Measurements from ENCODE around the gene SLC22A15.
"Not testable (repeated sequence)": the region's sequence is repeated elsewhere in the genome, so short reads cannot be mapped to it uniquely, and the experiment has no call there.

The SLC22A15 gene

DNA sequence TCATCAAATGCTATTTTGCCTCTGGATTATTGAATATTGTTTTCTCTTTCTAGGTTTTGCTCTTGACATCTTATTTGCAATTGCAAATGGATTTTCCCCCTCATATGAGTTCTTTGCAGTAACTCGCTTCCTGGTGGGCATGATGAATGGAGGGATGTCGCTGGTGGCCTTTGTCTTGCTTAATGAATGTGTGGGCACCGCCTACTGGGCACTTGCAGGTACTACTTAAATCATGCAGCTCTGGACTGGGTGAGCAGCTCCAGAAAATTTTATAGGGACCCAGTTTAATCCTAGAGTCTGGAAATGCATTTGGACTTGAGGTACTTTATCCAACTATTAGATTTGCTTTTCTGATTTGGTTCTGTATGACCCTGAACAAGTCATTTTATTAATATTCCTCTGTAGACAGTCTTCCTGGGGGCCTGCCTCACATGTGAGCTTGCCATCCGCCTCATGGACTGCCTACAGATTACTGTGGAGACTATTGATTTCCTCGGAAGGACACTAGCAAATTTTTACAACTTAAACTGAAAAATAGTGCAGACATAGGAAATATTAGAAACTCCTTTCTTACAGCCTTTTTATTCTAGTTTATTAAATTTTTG is 44.5 kb downstream of the SLC22A15 start:
- DNase-seq (ENCODE audit: insufficient read length, low spot score) (peak; percentile 38), FAIRE-seq (peak; percentile 64)
- TF ChIP-seq POU2F2 (IDR thresholded peaks at IDR 0.05; ENCODE audit: low read depth, low read length) (no peak), POLR2AphosphoS5 (IDR thresholded peaks at IDR 0.05; ENCODE audit: low read depth, low read length) (no peak)

DNA sequence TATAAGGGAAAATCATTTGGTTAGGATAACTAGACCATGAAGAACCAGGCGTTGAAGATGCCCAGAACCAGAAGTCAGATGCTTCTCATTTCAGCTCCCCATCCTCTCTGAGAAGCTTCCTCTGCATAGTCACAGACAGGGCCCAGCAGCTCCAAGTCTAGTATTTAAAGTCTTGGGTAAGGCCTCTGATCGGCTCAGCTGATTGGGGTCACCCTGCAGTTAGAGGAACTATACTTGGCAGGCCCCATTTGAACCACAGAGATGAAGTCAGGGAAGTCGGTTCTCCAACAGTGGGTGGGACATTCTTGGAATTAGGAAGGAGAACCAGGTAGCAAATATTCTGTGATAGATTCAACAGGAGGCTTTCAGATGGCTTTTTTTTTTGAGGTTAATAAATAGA is 48.3 kb downstream of the SLC22A15 start:
- FAIRE-seq (no peak), DNase-seq (ENCODE audit: insufficient read length, low spot score) (no peak)
- TF ChIP-seq POLR2A (IDR thresholded peaks at IDR 0.05; ENCODE audit: low read depth, low read length) (no peak), PAX5 (IDR thresholded peaks at IDR 0.05; ENCODE audit: insufficient read depth, low read length, severe bottlenecking) (no peak), POU2F2 (IDR thresholded peaks at IDR 0.05; ENCODE audit: low read depth, low read length) (no peak), POLR2AphosphoS5 (IDR thresholded peaks at IDR 0.05; ENCODE audit: low read depth, low read length) (no peak), TAF1 (IDR thresholded peaks at IDR 0.05; ENCODE audit: low read depth, low read length) (no peak), SPI1 (IDR thresholded peaks at IDR 0.05; ENCODE audit: low read depth, low read length) (no peak)

DNA sequence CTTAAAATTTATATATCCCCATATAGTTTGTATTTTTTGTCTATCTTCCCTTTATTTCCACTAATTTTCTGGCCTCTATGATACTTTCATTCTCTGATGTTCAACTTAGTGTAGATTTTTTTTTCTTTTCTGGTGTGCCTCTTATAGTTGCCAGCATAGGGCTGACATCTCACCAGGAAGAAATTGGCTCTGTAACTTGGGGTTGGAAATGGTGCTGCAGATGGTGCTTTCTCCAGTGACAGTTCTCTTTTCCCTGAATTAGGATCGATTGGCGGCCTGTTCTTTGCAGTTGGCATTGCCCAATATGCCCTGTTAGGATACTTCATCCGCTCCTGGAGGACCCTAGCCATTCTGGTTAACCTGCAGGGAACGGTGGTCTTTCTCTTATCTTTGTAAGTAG is 50.3 kb downstream of the SLC22A15 start:
- no peak for TF ChIP-seq PAX5 (IDR thresholded peaks at IDR 0.05; ENCODE audit: insufficient read depth, low read length, severe bottlenecking)
- TF ChIP-seq POLR2A (IDR thresholded peaks at IDR 0.05; ENCODE audit: low read depth, low read length), result no peak
- no peak for TF ChIP-seq SPI1 (IDR thresholded peaks at IDR 0.05; ENCODE audit: low read depth, low read length)
- TF ChIP-seq POLR2AphosphoS5 (IDR thresholded peaks at IDR 0.05; ENCODE audit: low read depth, low read length), result no peak
- TF ChIP-seq POU2F2 (IDR thresholded peaks at IDR 0.05; ENCODE audit: low read depth, low read length), result no peak
- no peak for TF ChIP-seq TAF1 (IDR thresholded peaks at IDR 0.05; ENCODE audit: low read depth, low read length)
- no peak for DNase-seq (ENCODE audit: insufficient read length, low spot score)
- no peak for FAIRE-seq

DNA sequence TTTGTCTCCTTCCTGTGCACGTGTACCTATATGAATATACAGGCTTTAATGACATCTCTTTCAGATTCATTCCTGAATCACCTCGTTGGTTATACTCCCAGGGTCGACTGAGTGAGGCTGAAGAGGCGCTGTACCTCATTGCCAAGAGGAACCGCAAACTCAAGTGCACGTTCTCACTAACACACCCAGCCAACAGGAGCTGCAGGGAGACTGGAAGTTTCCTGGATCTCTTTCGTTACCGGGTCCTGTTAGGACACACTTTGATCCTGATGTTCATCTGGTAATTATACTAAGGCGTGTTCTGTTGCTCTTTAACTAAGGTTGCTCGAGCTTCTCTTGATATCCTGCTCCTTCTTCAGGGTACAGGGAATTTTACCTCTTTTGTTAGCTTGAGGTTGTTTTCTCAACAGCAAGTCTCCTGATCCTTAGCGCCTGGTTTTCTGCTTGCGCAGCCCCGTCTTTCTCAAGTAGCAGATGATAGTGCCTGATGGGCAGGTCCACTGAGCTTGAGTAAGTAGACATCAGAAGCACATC is 55.1 kb downstream of the SLC22A15 start:
- TF ChIP-seq POLR2AphosphoS5 (IDR thresholded peaks at IDR 0.05; ENCODE audit: low read depth, low read length) (no peak), POLR2A (IDR thresholded peaks at IDR 0.05; ENCODE audit: low read depth, low read length) (no peak), TAF1 (IDR thresholded peaks at IDR 0.05; ENCODE audit: low read depth, low read length) (no peak), PAX5 (IDR thresholded peaks at IDR 0.05; ENCODE audit: insufficient read depth, low read length, severe bottlenecking) (no peak), SPI1 (IDR thresholded peaks at IDR 0.05; ENCODE audit: low read depth, low read length) (no peak), POU2F2 (IDR thresholded peaks at IDR 0.05; ENCODE audit: low read depth, low read length) (no peak)
- DNase-seq (ENCODE audit: insufficient read length, low spot score) (no peak), FAIRE-seq (no peak)

DNA sequence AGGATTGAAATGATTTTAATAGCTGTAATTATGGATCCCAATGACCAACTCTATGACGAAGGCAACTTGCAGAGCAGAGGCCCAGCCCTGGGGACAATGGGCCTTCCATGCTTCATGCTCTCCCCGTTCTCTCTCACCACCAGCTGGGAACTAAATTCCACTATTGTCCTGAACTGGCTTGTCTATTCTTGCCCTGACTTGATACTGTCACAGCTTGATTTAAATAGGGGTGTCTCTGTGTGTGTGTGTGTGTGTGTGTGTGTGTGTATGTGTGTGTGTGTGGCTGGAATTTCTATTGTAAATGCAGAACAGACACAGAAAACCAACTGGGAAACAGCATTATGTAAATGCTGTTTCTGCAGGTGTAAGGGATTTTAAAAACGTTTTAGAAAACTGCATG is 57.0 kb downstream of the SLC22A15 start:
- no peak for DNase-seq (ENCODE audit: insufficient read length, low spot score)
- no peak for FAIRE-seq
- TF ChIP-seq POU2F2 (IDR thresholded peaks at IDR 0.05; ENCODE audit: low read depth, low read length) (no peak), SPI1 (IDR thresholded peaks at IDR 0.05; ENCODE audit: low read depth, low read length) (no peak), PAX5 (IDR thresholded peaks at IDR 0.05; ENCODE audit: insufficient read depth, low read length, severe bottlenecking) (no peak)

DNA sequence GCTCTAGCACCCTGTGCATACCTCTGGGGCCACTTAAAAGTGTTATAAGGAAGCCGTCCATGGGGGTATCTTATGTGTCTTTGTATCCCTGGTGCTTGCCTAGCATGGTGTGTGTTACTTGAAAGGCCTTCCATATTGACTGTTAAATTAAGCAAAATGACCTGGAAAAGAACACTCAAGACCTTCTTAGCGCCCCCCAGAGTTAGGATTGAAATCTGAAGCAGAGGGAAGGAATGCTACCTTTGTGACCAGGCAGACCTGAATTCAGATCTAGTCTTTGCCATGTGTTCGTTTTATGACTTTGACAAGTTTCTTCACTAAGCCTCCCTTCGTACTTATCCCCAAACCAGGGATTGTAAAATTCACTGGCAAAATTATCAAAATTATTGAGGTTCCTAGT is 59.9 kb downstream of the SLC22A15 start:
- TF ChIP-seq POU2F2 (IDR thresholded peaks at IDR 0.05; ENCODE audit: low read depth, low read length), result no peak
- no peak for TF ChIP-seq POLR2A (IDR thresholded peaks at IDR 0.05; ENCODE audit: low read depth, low read length)
- TF ChIP-seq TAF1 (IDR thresholded peaks at IDR 0.05; ENCODE audit: low read depth, low read length), result no peak
- no peak for TF ChIP-seq PAX5 (IDR thresholded peaks at IDR 0.05; ENCODE audit: insufficient read depth, low read length, severe bottlenecking)
- TF ChIP-seq SPI1 (IDR thresholded peaks at IDR 0.05; ENCODE audit: low read depth, low read length), result no peak
- TF ChIP-seq POLR2AphosphoS5 (IDR thresholded peaks at IDR 0.05; ENCODE audit: low read depth, low read length), result no peak
- DNase-seq (ENCODE audit: insufficient read length, low spot score) (no peak), FAIRE-seq (no peak)

DNA sequence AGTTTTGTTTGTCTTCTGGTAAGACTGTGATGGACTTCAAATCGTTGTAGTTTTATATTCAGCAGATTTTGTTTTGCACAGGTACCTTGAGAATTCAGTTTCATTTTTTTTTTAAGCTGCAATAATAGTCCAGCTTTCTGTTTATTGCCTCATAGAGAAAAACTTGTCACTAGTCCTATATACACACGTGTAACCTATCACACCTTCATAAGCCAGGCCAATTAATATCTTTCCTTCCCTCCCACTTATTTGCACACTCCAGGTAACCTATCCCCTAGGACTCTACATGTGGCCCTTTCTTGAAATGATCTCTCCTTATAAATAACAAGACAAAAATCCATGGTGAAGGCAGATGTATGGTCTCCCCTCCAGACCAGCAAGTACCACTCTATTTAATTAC is 62.4 kb downstream of the SLC22A15 start:
- DNase-seq (ENCODE audit: insufficient read length, low spot score), result no peak
- FAIRE-seq, result no peak
- TF ChIP-seq SPI1 (IDR thresholded peaks at IDR 0.05; ENCODE audit: low read depth, low read length) (no peak), POU2F2 (IDR thresholded peaks at IDR 0.05; ENCODE audit: low read depth, low read length) (no peak), POLR2AphosphoS5 (IDR thresholded peaks at IDR 0.05; ENCODE audit: low read depth, low read length) (no peak), PAX5 (IDR thresholded peaks at IDR 0.05; ENCODE audit: insufficient read depth, low read length, severe bottlenecking) (no peak), TAF1 (IDR thresholded peaks at IDR 0.05; ENCODE audit: low read depth, low read length) (no peak), POLR2A (IDR thresholded peaks at IDR 0.05; ENCODE audit: low read depth, low read length) (no peak)

DNA sequence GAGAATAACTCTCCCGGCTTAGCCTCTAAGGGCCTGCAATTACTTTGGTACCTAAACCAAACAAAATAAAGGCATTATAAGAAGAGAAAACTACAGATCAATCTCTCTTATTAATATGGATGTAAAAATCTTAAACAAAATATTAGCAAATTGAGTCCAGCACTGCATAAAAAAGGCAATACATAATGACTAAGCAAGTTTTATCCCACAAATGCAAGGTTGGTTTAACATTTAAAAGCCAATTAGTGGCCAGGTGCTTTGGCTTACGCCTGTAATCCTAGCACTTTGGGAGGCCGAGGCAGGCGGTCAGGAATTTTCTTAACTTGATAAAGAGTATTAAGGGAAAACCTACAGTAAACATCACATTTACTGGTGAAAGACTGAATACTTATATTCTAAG is 67.8 kb downstream of the SLC22A15 start:
- DNase-seq (ENCODE audit: insufficient read length, low spot score) (no peak), FAIRE-seq (no peak)
- TF ChIP-seq PAX5 (IDR thresholded peaks at IDR 0.05; ENCODE audit: insufficient read depth, low read length, severe bottlenecking), result no peak
- no peak for TF ChIP-seq POLR2A (IDR thresholded peaks at IDR 0.05; ENCODE audit: low read depth, low read length)
- no peak for TF ChIP-seq POLR2AphosphoS5 (IDR thresholded peaks at IDR 0.05; ENCODE audit: low read depth, low read length)
- no peak for TF ChIP-seq TAF1 (IDR thresholded peaks at IDR 0.05; ENCODE audit: low read depth, low read length)
- no peak for TF ChIP-seq POU2F2 (IDR thresholded peaks at IDR 0.05; ENCODE audit: low read depth, low read length)
- no peak for TF ChIP-seq SPI1 (IDR thresholded peaks at IDR 0.05; ENCODE audit: low read depth, low read length)

DNA sequence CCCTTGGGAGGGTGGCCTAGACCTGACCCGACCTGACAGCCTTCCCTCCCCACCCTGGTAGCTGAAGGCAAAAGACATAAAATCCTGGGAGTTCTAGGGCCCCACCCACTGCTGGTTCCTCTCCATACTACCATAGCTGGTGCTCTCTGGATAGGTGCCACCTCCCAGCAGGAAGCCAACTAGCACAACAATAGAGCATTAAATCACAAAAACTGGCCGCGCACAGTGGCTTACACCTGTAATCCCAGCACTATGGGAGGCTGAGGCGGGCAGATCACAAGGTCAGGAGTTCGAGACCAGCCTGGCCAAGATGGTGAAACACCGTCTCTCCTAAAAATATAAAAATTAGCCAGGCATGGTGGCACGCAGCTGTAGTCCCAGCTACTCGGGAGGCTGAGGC is 70.6 kb downstream of the SLC22A15 start:
- DNase-seq (ENCODE audit: insufficient read length, low spot score), result not testable (repeated sequence)

DNA sequence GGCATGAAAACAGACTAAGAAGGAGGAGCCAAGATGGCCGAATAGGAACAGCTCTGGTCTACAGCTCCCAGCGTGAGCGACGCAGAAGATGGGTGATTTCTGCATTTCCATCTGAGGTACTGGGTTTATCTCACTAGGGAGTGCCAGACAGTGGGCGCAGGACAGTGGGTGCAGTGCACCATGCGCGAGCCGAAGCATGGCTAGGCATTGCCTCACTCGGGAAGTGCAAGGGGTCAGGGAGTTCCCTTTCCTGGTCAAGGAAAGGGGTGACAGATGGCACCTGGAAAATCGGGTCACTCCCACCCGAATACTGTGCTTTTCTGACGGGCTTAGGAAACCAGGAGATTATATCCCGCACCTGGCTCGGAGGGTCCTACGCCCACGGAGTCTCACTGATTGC is 75.6 kb downstream of the SLC22A15 start:
- FAIRE-seq; DNase-seq (ENCODE audit: insufficient read length, low spot score): not testable (repeated sequence)

More for the DNA sequence above, 70.6 kb downstream of the SLC22A15 start:
- FAIRE-seq, result not testable (repeated sequence)

DNA sequence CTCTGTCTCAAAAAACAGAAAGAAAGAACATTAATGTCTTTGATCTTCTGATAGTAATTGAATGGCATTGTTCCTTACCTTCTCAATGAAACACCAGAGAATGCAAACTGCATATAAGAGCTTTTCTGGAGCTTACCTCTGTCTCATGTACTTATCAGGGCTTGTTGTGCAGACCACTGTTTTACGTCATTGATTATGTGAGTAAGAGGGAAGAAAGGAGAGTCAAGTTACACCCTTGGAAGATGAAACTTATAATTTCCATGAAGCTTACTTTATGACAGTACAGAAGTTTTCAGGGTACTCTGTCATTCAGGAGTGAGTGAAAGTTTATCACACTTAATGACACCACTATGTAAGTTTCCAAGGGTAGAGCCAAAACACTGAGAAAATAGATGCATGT is 85.9 kb downstream of the SLC22A15 start:
- FAIRE-seq, result no peak
- TF ChIP-seq TAF1 (IDR thresholded peaks at IDR 0.05; ENCODE audit: low read depth, low read length), result no peak
- no peak for TF ChIP-seq POU2F2 (IDR thresholded peaks at IDR 0.05; ENCODE audit: low read depth, low read length)
- no peak for TF ChIP-seq PAX5 (IDR thresholded peaks at IDR 0.05; ENCODE audit: insufficient read depth, low read length, severe bottlenecking)
- TF ChIP-seq POLR2A (IDR thresholded peaks at IDR 0.05; ENCODE audit: low read depth, low read length), result no peak
- no peak for TF ChIP-seq POLR2AphosphoS5 (IDR thresholded peaks at IDR 0.05; ENCODE audit: low read depth, low read length)
- no peak for TF ChIP-seq SPI1 (IDR thresholded peaks at IDR 0.05; ENCODE audit: low read depth, low read length)

More for the DNA sequence above, 85.9 kb downstream of the SLC22A15 start:
- DNase-seq (ENCODE audit: insufficient read length, low spot score), result no peak
